ENCODE data around the gene ERAL1. TPM values are rescaled to one million over a fixed set of nuclear protein-coding genes. Genes with fewer than 3 reads are reported as not detected.

The ERAL1 gene
- 26.8 TPM for total RNA-seq

DNA sequence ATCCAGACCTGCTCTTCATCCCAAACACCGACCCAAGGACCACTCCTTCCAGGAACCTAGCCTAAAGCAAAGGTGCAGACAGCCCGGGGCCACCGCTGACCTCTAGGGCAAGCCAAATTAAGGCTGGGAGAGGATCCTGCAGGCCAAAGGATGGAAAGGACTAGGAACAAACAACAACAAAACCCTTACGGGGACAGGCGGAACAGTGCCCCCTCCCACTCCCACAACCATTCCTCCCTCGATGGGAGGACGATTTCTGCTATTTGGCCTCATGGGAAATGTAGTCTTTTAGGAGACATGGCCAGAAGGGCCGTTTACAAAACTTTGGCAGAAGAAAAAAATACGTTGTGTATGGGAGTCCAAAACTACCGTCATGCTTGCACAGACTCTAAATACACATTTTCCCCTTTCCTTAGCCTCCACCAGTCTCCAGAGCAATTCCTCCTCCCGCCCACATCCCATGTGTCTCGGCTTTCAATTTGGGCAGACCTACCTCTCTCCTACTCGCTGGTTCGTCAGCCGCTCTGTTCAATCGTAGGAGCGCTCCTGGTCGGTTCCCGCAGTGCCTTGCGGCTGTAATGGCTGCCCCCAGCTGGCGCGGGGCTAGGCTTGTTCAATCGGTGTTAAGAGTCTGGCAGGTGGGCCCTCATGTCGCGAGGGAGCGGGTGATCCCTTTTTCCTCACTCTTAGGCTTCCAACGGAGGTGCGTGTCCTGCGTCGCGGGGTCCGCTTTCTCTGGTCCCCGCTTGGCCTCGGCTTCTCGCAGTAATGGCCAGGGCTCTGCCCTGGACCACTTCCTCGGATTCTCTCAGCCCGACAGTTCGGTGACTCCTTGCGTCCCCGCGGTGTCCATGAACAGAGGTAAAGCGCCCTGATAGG, at the start of gene ERAL1:
Gene ERAL1, plus strand, starts transcription at position 560 of the 879 bp plus-strand sequence. Its CDS starts 19 bp downstream, at position 579.

DNA sequence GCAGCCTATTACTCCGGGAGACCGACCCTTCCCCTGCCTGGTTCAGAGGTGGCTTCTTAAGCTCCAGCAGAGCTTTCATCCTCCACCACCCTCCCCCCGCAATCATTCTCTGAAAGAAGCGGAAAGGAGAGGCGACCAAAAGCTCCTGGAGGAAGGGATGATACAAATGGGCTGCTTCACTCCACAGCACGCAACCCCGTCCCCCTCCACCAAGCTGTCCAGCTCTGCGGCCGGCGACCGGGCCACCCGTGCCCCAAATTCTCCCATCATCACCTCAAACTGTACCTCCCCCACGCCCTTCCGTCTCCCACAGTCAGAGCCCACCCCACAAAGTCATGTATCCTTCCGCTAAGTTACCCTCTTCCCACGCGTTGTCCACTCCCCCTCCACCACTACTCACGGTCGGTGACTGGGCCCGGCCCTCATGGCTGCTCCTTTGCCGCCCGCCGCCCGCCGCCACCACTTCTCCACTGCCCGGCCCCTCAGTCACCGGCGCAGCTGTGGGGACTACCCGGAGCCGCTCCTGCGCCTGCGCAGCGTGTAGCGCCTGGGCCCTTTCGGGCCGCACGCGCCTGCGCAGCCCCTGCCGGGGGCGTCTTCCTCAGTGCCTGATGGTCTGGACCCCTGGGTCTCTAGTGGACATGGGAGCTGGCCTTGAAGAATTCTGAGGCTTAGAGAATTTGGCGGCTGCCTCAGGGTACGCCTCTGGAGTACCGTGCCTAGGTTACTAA, 12.4 kb upstream of the ERAL1 start, which contains the start of gene FAM222B:
Gene FAM222B, minus strand, starts transcription at position 509 of the 731 bp plus-strand sequence. CDS start 76,123 bp downstream, outside the sequence.

DNA sequence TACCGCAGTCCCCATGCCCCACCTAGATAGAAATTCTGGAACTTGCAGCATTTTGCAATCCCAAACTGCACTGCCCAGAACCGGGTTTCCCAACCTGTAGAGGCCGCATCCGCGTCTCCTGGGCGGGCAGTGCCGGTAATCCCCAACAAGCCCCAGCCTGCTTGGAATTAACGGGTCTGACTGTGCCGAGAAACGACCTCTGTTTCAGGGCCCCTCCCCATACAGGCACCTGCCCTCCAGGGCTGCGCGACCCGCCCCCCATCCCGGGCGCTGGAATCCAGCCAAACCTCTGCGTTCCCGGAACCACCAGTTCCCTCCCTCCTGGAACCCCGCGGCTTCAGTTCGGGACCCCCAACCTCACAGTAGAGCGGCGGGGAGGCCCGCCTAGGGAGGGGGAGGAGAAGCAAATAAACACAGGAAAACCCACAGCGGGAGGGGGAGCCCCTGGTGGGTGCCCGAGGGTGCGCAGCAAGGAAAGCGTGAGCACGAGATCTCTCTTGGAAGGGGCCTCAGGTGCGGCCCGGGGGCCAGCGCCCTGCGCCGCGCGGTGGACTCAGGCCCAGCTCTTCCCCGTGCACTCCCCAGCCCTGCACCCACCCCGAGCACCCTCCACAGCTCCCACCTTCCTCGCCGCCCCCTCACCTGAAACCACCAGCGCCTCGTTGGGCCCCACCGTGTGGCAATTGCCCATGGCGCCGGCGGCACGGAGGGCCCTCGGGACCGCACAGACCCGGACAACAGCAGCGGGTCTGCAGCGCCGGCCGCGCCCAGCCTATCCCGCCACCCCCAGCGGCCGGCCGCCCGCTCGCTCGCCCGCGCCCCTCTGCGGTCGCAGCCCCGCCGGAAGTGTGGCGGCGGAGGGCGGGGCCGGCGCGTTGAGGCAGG, 42.3 kb downstream of the ERAL1 start, which contains the start of gene FLOT2:
Gene FLOT2, minus strand, starts transcription at position 850 of the 885 bp plus-strand sequence. Its CDS starts 159 bp downstream, at position 691.

DNA sequence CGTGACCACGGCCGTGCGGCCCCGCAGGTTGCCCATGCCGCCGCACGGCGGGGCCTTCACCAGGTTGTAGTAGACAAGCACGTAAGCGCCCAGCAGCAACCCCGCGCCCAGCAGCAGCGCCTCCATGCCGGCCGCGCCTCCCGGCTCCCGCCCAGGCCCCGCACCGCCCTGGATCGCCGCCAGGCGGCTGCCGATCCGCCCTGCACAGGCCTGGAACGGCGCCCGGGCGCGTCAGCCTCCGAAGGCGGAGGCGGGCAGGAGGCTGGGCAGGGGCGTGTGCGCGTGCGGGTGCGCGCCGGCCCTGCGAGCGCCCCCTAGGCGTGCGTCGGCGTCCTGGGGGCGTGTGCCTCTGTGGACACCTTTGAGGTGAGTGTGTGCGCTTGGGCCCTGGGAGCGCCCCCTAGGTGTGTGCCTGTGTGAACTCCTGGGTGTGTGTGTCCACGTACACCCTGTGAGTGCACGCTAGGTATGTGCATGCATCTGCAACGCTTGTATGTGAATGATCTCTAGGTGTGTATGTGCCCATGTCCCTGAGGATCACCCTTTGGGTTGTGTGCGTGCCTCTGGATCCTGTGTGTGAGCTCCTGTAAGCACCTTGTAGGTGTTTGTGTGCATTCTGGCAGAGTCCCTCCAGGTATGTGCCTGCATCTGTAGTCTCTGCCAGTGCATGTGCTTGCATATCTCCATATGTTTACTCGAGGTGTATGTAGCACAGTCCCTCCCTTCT, 48.2 kb downstream of the ERAL1 start, which contains the start of gene DHRS13:
Gene DHRS13, minus strand, starts transcription at position 261 of the 727 bp plus-strand sequence. Its CDS starts 135 bp downstream, at position 126.

Small RNA genes lying within 50 kb of the gene (small RNA-seq; reads per million reads assigned to genes)
- not detected for gene RF00019

Other genes with a start within 250 kb of the ERAL1 start
- gene RSKR, start 240.8 kb upstream of the ERAL1 start, total RNA-seq = 15.9 TPM
- 110 TPM for gene BLTP2, start 209.9 kb upstream of the ERAL1 start, total RNA-seq
- 36.9 TPM for gene SDF2, start 193.1 kb upstream of the ERAL1 start, total RNA-seq
- 42.2 TPM for gene SUPT6H, start 192.8 kb upstream of the ERAL1 start, total RNA-seq
- 5.5 TPM for gene PROCA1, start 143.1 kb upstream of the ERAL1 start, total RNA-seq
- 21.2 TPM for gene RAB34, start 137.1 kb upstream of the ERAL1 start, total RNA-seq
- gene RPL23A, start 135.0 kb upstream of the ERAL1 start, total RNA-seq = 340 TPM
- 1.6 TPM for gene TLCD1, start 128.8 kb upstream of the ERAL1 start, total RNA-seq
- gene NEK8, start 126.2 kb upstream of the ERAL1 start, total RNA-seq = 0.92 TPM
- 39.7 TPM for gene TRAF4, start 111.0 kb upstream of the ERAL1 start, total RNA-seq
- gene FAM222B, start 12.2 kb upstream of the ERAL1 start, total RNA-seq = 7.8 TPM
- 36.7 TPM for gene FLOT2, start 42.7 kb downstream of the ERAL1 start, total RNA-seq
- 40.4 TPM for gene DHRS13, start 48.1 kb downstream of the ERAL1 start, total RNA-seq
- gene PHF12, start 96.5 kb downstream of the ERAL1 start, total RNA-seq = 33.2 TPM
- 31.1 TPM for gene SEZ6, start 151.0 kb downstream of the ERAL1 start, total RNA-seq
- 10.1 TPM for gene PIPOX, start 188.1 kb downstream of the ERAL1 start, total RNA-seq